HEK293T (cell line): ENCODE data around the gene NEUROD2.

Source experiments
- CTCF ChIA-PET: fragments of 350-600 bp; formaldehyde crosslinking; extraction: SDS; loops from one replicate; lab custom pipeline; 2021; ENCODE audit warnings: antibody characterized with exemption, inconsistent platforms; lab: Yijun Ruan, JAX
- POLR2A ChIA-PET: fragments of 350-600 bp; formaldehyde crosslinking; extraction: SDS; loops from one replicate; lab custom pipeline; 2020; ENCODE audit warnings: antibody characterized with exemption, inconsistent platforms; lab: Yijun Ruan, JAX
- DNase-seq: peaks from one replicate; pipeline ENCODE4 v3.0.0; 2012; ENCODE audit warnings: mixed read lengths; ENCODE audit errors: extremely low spot score
- ARNT ChIP-seq: fragments of 450-650 bp; IDR thresholded peaks from 2 replicates; pipeline ENCODE4 v1.6.1; 2017; ENCODE audit warnings: mild to moderate bottlenecking
- BHLHE40 ChIP-seq: fragments of 450-650 bp; IDR thresholded peaks from 2 replicates; pipeline ENCODE4 v1.6.1; 2016; ENCODE audit warnings: mild to moderate bottlenecking, moderate library complexity, borderline replicate concordance
- CTBP1 ChIP-seq: fragments of 450-650 bp; IDR thresholded peaks from 2 replicates; pipeline ENCODE4 v1.6.1; 2016; ENCODE audit warnings: borderline replicate concordance
- ELF4 ChIP-seq: fragments of 450-650 bp; IDR thresholded peaks from 2 replicates; pipeline ENCODE4 v1.6.1; 2017; ENCODE audit warnings: antibody characterized with exemption
- FOXA1 ChIP-seq: fragments of 450-650 bp; IDR thresholded peaks from 2 replicates; pipeline ENCODE4 v1.6.1; 2016; ENCODE audit warnings: mild to moderate bottlenecking
- FOXK2 ChIP-seq: fragments of 450-650 bp; IDR thresholded peaks from 2 replicates; pipeline ENCODE4 v1.6.1; 2016; ENCODE audit warnings: mild to moderate bottlenecking
- FOXM1 ChIP-seq: fragments of 450-650 bp; IDR thresholded peaks from 2 replicates; pipeline ENCODE4 v1.6.1; 2017; ENCODE audit warnings: mild to moderate bottlenecking, borderline replicate concordance
- HDGF ChIP-seq: fragments of 450-650 bp; IDR thresholded peaks from 2 replicates; pipeline ENCODE4 v1.6.1; 2017; ENCODE audit warnings: antibody characterized with exemption, borderline replicate concordance
- L3MBTL2 ChIP-seq: fragments of 450-650 bp; conservative IDR thresholded peaks from 2 replicates; pipeline ENCODE4 v1.6.1; 2016; ENCODE audit warnings: mild to moderate bottlenecking
- LEF1 ChIP-seq: fragments of 450-650 bp; IDR thresholded peaks from 2 replicates; pipeline ENCODE4 v1.6.1; 2017; ENCODE audit warnings: mild to moderate bottlenecking, borderline replicate concordance
- NFRKB ChIP-seq: fragments of 450-650 bp; IDR thresholded peaks from 2 replicates; pipeline ENCODE4 v1.6.1; 2016; ENCODE audit warnings: mild to moderate bottlenecking, moderate library complexity
- SP1 ChIP-seq: fragments of 450-650 bp; IDR thresholded peaks from 2 replicates; pipeline ENCODE4 v1.6.1; 2017
- SUZ12 ChIP-seq: fragments of 450-650 bp; IDR thresholded peaks from 2 replicates; pipeline ENCODE4 v1.6.1; 2016; ENCODE audit warnings: mild to moderate bottlenecking
- TARDBP ChIP-seq: fragments of 450-650 bp; IDR thresholded peaks from 2 replicates; pipeline ENCODE4 v1.6.1; 2016
- ZNF384 ChIP-seq: fragments of 450-650 bp; IDR thresholded peaks from 2 replicates; pipeline ENCODE4 v1.6.1; 2016
- TF ChIP-seq, protein P1 (sequence below): fragments of 450-650 bp; IDR thresholded peaks from 2 replicates; pipeline ENCODE4 v1.6.1; 2016

NEUROD2 gene

DNA sequence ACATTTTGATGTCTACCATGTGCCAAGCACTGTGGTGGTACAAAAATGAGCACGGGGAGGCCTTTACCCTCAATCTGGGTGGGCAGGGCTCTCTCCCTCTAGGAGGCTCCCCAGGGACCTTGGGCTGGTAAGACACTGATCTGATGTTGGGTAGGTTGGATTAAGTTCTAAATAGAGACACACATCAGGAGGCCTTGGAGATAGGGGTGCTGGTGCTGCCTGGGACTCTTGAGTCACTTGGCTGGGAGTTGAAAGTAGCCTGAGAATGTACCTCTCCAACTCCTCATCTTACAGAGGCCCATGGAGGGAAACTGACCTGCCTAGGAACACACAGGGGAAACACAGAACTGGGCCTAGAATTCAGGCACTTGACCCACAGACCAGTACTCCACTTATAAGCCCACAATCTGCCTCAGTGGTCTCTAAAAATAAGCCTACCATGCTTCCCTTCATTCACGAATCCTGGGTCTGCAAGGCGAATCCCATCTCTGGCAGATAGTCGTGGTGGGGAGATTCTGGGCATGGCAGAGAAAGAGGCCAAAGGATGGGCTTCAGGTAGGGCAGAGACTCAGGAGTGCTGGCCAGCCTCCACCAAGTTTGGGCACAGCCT, 1.8 kb upstream of the NEUROD2 start:
- TF ChIP-seq ZNF384 = no peak
- DNase-seq = no peak
- POLR2A ChIA-PET = no interaction called here
- CTCF ChIA-PET = interaction anchor here (0.7 kb wide), 1 partner anchor 22 kb away, joined by 3 read pairs; no protein-coding TSS in a partner anchor

DNA sequence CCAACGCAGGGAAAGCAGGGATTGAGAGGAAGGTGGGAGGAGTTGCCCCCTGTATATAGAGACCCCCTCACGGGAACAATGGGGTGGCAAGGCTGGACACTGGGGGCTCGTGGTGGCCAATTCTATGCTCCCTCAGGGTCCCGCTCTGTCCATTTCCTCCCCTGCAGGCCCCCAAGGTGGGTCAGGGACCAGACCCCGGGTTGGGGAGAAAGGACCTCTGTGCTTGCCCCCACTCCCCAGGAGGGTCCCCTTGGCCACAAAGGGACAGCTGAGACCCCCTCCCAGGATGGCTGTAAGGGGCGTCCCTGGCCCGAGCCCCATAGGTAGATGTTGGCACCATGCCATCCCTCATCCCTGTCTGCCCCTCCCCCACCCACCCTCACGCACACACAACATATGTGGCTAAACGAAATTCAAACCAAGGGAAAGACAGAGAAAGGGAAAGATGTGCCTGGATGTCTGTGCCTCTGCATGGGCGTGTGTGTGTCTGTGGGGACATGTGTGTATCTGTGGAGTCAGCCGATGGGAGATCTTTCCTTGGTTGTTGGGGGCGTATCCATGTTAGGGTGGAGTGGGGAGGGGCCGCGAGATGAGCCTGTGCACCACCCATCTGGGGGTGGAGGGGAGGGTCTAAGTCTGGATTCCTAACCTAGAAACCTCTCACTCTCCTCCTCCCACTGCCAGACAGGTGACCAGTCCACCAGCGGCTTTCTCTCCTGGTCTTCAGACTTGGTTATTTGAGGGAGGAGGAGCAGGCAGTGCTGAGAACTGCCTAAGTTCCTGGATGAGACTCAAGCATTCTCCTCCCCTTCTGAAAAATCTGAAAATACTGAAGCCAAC, 642 bp upstream of the NEUROD2 start:
- TF ChIP-seq LEF1 = no peak
- no peak for TF ChIP-seq ELF4
- TF ChIP-seq NFRKB = no peak
- no peak for TF ChIP-seq SP1
- no peak for TF ChIP-seq SUZ12
- TF ChIP-seq HDGF = no peak
- no peak for TF ChIP-seq TARDBP
- TF ChIP-seq BHLHE40 = no peak
- no peak for TF ChIP-seq CTBP1
- no peak for TF ChIP-seq FOXK2
- TF ChIP-seq FOXA1 = no peak
- TF ChIP-seq ARNT = no peak
- TF ChIP-seq ZNF384 = no peak
- no peak for TF ChIP-seq L3MBTL2
- TF ChIP-seq, protein P1, sequence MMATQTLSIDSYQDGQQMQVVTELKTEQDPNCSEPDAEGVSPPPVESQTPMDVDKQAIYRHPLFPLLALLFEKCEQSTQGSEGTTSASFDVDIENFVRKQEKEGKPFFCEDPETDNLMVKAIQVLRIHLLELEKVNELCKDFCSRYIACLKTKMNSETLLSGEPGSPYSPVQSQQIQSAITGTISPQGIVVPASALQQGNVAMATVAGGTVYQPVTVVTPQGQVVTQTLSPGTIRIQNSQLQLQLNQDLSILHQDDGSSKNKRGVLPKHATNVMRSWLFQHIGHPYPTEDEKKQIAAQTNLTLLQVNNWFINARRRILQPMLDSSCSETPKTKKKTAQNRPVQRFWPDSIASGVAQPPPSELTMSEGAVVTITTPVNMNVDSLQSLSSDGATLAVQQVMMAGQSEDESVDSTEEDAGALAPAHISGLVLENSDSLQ = no peak
- DNase-seq = no peak
- CTCF ChIA-PET = no interaction called here
- POLR2A ChIA-PET = no interaction called here

DNA sequence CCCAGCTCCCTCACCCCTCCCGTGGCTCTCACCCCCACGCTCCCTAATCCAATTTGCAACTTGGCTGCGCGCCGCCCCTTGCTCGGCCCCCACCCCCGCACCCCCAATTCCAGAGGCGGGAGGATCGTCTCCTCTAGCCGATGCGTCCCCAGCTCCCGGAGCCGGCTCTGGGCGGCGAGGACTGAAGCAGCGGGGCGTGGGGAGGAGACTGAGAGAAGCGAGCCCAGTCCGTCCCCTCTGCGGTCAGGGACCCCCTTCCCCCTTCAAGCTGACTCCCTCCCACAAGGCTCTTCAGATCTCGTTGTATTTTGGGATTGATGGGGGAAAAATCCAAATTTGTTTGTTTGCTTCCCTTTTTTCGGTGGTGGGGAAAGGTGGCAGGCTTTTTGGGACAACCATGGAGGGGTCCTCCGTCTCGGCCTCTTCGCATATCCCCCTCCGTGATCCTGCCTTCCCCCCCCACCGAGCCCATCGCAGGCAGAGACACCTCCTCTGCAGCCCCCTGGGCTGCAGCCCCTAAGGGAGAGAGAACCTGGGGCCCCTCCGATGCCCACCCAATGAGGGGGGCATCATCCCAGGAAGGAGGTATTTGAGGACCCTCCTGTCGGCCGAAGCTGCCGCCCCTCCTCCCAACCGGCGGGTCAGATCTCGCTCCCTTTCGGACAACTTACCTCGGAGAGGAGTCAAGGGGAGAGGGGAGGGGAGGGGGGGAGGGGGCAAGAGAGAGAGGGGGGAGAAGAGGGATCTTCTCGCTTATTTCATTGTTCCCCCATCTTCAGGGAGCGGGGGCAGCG, 466 bp downstream of the NEUROD2 start:
- ChIA-PET POLR2A (interaction anchor here (0.6 kb wide), 1 partner anchor 34 kb away, joined by 3 read pairs; no protein-coding TSS in a partner anchor), CTCF (interaction anchor here (0.6 to 1.1 kb wide), 3 partner anchors 8 to 16 kb away, joined by 3 read pairs; no protein-coding TSS in a partner anchor)
- DNase-seq = no peak

DNA sequence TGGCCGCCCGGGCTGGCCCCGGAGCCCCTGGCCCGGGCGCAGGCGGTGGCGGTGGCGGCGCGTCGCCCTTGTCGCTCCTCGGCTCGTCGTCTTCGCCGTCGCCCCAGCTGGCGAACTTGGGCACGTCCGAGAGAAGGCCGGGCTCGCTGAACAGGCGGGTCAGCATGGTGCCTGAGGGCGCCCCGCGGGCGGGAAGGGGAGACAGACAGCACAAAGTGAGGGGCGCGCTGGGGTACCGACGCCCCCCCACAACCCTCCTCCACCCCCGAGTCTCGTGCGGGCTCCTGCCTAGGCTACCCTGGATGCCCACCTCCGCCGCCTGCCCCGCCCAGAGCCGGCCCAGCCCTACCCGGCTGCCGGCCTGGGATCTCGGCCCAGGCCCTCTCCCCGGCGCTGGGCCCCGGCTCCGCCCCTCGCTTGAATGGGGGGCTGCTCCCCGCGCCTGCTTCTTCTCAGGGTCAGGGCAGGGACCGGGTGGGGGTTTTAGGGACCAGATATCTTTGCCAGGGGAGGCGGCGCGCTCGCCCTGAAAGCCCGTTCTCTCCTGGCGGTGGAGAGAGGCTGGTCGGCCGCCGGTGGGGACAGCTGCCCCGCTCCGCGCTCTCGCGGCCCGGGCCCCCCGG, 1.2 kb downstream of the NEUROD2 start:
- ChIA-PET POLR2A (interaction anchor here (0.6 kb wide), 1 partner anchor 33 kb away, joined by 3 read pairs; no protein-coding TSS in a partner anchor), CTCF (interaction anchor here (0.6 to 3.4 kb wide), 3 partner anchors 9 to 17 kb away, joined by 3 to 12 read pairs (median 3); no protein-coding TSS in a partner anchor)
- DNase-seq = no peak
- TF ChIP-seq, protein P1 = no peak
- TF ChIP-seq ZNF384 (no peak), ARNT (no peak), LEF1 (no peak), BHLHE40 (no peak), ELF4 (no peak), NFRKB (no peak), L3MBTL2 (no peak), SP1 (no peak), CTBP1 (no peak)

More for the DNA sequence above, 466 bp downstream of the NEUROD2 start:
- TF ChIP-seq ELF4 = no peak
- TF ChIP-seq FOXM1 = no peak
- TF ChIP-seq HDGF = no peak
- TF ChIP-seq L3MBTL2 = no peak
- TF ChIP-seq SUZ12 = no peak
- TF ChIP-seq CTBP1 = no peak
- no peak for TF ChIP-seq ZNF384
- TF ChIP-seq FOXA1 = no peak
- TF ChIP-seq LEF1 = no peak
- TF ChIP-seq BHLHE40 = no peak
- no peak for TF ChIP-seq NFRKB
- TF ChIP-seq, protein P1 = no peak
- no peak for TF ChIP-seq FOXK2
- TF ChIP-seq ARNT = no peak
- TF ChIP-seq TARDBP = no peak
- TF ChIP-seq SP1 = no peak
